Dedifferentiated amniotic fluid mesenchymal stem cell (primary cell): ENCODE results near the gene EBF3.

Source experiments
- DNase-seq: peaks from one replicate; pipeline ENCODE4 v3.0.0-alpha.2; 2016; ENCODE audit errors: extremely low spot score

The EBF3 gene

DNA sequence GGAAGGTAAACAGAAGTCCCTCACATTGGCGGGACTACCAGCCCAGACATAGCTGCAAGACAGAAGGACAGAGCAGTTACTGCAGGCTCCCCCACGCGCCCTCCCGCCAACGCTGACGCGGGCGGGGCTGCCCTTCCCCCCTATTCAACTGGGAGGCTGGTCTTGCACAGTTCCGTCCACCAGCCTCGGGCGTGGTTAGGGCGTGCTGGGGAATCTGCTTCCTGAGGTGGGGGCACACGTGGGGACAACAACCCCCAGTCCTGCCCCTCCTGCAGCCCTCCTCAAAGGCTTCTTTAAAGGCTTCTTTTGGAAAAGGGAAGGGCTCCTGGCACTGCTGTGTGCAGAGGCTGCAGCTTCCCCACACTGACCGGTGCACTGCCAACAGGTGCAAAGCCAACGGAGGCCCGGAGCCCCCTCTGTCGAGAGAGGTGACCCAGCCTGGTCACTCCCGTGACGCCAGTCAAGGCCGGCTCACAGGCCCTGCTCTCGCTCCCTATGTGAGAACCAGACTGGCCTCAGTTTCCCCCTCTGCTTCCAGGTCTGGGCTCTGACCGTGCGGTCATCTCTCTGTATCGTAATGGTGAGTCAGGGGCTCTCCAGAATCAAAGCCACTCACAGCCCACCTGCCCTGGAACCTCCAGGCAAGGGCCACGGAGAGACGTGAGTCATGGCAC is 126.0 kb downstream of the EBF3 start:
- DNase-seq: no peak

DNA sequence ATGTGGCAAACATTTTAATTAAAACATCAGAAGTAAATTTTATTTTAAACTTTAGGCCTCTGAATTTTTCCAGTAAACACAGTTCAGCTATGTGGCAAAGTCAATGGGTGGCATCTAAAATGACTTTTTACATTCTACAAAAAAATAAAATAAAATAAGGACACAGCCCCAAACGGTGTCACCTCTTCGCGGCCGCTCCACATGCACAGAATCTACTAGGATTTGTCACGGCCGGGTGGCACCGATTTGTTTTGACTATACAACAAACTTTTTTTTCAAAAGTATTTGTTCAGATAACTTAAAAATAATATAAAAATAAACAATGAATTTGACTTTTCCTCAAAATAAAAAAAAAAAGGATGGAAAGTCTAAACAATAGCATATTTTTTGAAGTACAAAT is 127.8 kb downstream of the EBF3 start:
- no peak for DNase-seq

- no peak for DNase-seq
Observed at GRCh38 chr10:129833994-129834739, 129.9 kb downstream of the EBF3 start.

GRCh38 chr10:129833468-129833950 is 130.6 kb downstream of the EBF3 start:
- DNase-seq: no peak

DNA sequence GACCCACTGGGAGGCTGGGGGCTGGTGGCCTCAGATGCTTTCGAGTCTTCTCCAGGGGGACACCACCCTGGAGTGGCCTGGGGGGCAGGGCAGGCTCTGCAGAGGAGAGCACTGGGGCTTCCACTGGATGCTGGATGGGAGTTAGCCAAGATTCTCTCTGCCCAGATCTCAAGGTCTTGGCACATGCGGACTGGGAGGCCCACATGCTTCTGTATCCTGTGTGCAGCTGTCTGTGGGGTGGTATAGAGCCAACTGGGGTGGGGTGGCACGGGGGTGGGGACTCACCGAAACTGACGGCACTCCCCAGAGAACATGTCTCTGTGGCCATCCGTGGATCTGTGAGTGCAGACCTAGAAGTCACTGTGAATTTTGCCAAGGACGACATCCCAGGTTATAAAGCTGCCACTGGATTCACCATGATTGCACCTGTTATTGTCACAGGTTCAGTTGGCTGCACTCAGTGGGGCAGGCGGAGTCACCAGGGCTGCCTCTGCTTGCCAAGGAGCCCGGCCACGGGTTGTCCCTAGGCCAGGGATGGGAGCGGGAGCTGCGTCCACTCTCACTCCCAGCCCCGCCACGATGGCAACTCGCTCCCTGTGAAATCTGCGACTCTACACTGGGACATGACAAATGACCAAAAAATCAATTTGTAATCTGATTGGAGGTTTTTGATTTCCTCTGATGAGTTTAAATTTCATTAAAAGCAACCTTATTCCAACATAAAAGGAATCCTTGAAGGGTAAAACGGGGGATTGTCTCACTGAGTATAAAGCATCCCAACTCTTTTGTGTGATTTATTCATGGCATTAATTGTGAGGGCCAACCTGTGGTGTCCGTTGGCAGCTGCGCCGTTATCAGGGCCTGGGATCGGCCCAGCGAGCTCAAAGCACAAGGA is 131.3 kb downstream of the EBF3 start:
- no peak for DNase-seq

- DNase-seq: no peak
Observed at GRCh38 chr10:129831150-129831549, 132.9 kb downstream of the EBF3 start.

DNA sequence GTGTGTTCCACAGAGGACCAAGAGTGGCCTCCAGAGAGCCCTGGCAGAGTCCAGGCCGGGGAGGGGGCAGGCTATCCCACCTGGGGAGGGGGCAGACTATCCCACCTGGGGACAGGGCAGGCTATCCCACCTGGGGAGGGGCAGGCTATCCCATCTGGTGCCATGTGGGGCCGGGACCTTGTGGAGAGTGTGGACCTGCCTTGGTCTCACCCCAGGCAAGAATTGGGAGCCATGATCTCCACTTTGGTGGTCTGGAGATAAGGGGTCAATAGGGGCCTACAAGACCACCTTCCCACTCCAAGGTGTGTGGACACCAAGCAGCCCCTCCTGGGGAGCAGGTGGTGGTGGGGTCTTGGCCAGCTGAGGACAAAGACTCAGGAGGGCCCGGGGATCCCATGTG is 138.2 kb downstream of the EBF3 start:
- DNase-seq: no peak

DNA sequence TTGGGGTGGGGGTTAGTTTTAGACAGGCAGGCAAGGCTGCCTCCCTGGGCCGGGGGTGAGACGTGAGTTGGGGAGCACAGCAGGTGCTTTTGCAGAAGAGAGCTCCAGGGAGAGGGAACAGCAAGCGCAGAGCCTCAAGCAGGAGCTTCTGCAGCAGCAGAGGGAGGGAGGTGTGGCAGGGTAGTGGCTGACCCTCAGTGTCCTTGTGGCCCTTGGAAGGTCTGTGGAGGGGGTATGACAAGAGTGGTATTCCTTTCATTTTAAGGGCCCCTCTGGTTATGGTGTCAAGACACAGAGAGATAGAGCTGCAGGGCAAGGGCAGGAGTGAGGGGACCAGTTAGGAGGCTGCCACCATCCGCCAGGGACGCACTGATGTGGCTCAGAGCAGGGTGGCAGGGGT is 138.9 kb downstream of the EBF3 start:
- DNase-seq: no peak

DNA sequence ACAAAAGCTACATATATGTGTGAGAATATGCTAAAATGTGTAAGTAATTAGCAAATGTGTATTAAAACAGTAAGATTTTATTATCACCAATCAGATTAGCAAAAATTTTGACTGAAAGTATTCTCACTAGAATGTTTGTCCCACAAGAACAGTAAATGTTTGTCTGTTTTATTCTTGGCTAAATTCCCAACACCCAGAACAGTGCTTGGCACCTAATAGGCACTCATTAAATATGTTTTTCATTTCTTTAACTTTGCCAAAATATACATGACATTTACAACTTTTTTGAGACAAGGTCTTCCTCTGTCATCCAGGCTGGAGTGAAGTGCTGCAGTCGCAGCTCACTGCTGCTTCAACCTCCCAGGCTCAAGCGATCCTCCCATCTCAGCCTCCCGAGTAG is 143.6 kb downstream of the EBF3 start:
- DNase-seq: no peak

- no peak for DNase-seq
Observed at GRCh38 chr10:129816656-129817045, 147.4 kb downstream of the EBF3 start.

DNA sequence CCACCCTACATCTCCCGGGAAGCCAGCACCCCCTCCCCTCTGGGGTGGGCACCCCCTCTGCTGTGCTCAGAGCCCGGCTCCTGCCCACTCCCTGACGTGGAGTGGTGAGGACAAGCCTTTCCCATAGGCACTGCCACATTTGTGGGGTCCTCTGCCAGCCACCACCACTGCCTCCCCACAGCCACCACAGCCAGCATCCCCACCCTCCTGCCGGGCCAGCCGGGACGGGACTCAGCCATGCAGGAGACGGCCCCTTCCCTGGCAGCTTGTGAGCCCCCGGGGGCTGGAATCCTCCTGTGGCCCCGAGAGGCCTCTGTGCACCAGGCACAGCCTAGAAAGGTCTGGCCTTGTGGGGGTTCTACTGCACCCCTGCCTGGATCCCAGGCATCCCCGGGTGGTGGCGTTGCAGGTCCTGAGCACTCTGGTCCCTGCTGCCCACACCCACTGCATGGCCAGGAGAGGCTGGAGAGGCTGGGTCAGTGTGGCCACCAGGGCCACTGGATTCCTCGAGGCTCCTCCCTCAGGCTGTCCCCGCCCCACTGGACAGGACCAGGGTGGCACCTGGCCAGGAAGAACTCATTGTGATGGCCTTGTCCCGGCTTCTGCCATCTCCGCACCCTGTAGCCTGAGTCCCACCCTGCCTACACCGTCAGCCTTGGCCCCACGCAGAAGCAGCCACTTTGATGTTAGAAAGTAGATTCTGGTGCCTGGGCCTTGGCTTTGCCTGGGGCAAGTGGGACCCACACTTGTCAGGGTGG is 148.0 kb downstream of the EBF3 start:
- no peak for DNase-seq

GRCh38 chr10:129814681-129815646 is 149.1 kb downstream of the EBF3 start:
- no peak for DNase-seq

GRCh38 chr10:129812398-129812797 is 151.7 kb downstream of the EBF3 start:
- no peak for DNase-seq

DNA sequence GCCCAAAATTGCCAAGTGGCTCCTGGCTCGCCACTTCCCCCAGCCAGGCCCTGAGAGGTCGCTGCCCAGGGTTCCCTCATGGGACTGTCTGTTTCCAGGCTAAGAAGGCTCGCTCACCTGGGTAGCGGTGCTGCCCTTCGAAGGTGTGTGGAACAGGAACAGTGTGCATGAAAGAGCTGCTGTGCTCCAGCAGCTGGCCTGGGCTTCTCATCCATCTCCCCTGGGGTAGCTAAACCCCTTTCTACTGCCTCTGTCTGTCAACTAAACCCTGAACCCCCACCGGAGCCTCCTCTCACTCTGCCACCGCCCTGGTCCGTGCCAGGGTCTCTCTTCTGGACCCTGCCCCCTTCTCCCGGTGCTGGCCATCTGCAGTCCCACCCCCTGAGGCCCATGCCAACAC is 152.9 kb downstream of the EBF3 start:
- no peak for DNase-seq

GRCh38 chr10:129809841-129810240 is 154.2 kb downstream of the EBF3 start:
- DNase-seq: no peak

DNA sequence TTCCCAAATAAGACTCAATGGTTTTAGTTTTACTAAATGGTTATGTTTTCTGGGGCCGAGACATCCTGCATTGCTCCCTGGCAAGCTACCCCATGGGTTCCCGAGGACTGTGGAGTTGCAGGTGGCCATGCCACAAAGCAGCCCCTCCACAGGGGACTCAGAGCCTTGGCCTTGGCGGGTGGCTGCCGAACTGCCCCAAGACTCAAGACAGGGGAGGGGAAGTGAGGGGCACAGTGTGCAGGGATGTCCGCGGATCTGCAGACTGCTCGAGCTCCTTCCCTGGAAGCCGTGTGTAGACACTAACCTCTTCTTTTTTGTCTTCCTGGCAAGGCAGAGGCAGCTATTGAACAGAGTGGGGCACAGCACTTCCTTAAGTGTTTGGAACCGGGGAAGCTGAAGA is 154.6 kb downstream of the EBF3 start:
- no peak for DNase-seq

DNA sequence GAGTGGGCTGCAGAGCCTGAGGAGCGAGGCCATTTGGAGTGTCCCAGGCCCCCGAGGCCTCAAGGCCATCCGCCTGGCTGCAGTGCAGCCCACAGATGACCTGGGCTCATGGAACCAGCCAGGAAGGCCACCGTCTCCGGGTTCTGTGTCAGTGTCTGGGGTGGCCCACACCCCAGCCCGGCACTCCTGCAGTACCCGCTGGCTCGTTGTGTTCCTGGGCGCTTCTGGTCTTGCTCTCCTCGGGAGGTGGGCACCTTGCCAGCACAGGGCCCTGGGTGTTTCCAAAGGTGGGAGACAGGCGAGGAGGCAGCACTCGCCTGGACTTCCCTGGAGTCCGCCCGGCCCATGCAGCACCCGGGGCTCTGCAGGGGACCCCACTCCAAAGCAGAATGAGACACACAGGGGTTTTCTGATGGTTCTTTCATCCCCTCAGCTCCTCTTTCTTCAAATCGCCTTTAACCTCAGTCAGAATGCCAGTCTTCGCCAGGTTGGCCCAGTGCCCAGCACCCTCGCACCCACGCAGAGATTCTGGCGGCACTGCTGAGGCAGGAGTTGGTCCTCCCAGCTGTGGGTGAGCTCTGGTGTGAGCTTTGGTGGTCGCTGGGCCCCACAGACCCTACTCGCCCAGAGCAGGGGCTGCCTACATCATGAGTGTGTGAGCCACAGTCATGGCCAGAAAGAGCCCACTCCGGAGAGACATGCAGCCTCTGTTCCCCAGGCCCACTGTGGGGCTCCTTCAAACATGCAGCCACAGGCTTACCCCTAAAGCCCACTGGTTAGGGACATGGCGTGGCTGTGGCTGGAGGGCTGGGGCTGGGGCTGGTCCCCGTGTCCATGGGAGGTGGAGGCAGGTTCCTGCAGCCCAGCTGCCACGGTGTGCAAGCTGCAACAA is 155.7 kb downstream of the EBF3 start:
- no peak for DNase-seq

DNA sequence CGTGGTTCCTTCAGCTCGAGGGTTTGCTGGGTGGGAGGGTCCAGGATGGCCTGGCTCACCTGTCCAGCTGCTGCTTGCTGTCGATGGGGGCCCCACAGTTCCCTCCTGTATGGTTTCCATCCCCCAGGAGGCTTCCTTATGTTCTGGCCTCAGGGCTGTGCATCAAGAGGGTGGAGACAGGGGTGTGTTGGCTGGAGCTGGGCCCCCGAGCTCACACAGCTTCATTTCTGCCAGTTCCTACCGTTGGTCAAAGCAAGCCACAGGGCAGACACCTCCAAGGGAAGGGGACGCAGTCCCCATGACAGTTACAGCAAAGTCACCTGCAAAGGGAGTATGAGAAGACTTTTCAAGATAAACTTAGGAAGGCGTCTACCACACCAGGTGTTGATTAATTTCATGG is 156.9 kb downstream of the EBF3 start:
- DNase-seq: no peak

- no peak for DNase-seq
Observed at GRCh38 chr10:129800796-129801340, 163.2 kb downstream of the EBF3 start.
